Rectal smooth muscle tissue (tissue), 1 donor: ENCODE results near the gene FOXK2.
"Not testable (repeated sequence)": the region's sequence is repeated elsewhere in the genome, so short reads cannot be mapped to it uniquely, and the experiment has no call there.

Experiments
- H3K27ac ChIP-seq: one replicate; pipeline ENCODE4 v1.7.0; 2013; ENCODE audit warnings: low read depth, low read length, inconsistent platforms
- H3K27me3 ChIP-seq: one replicate; pipeline ENCODE4 v1.7.0; 2013; ENCODE audit warnings: low read length; ENCODE audit not compliant: control insufficient read depth, insufficient read depth
- H3K36me3 ChIP-seq: one replicate; pipeline ENCODE4 v1.7.0; 2013; ENCODE audit warnings: low read length; ENCODE audit not compliant: control insufficient read depth, insufficient read depth
- H3K4me1 ChIP-seq: one replicate; pipeline ENCODE4 v1.7.0; 2013; ENCODE audit warnings: low read length; ENCODE audit not compliant: control insufficient read depth, insufficient read depth
- H3K4me3 ChIP-seq: one replicate; pipeline ENCODE4 v1.7.0; 2013; ENCODE audit warnings: low read length
- H3K9ac ChIP-seq: one replicate; pipeline ENCODE4 v1.7.0; 2013; ENCODE audit warnings: low read length

FOXK2 gene

DNA sequence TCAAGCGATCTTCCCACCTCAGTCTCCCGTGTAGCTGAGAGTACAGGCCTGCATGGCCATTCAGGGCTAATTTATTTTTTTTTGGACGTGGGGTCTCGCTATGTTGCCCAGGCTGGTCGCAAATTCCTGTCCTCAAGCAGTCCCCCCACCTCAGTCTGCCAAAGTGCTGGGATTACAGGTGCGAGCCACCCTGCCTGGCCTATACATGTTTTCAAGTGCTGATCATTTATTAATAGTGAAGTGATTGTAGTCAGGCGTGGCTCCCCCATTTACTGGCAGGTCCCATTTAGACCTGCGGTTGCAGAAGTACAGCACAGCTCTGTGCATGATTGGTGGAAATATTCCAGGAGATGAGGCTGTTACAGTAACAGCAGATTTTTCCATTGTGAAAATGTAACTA is 8.4 kb downstream of the FOXK2 start:
- no peaks in the 10 kb centered on the region for H3K27me3 ChIP-seq
- H3K36me3 ChIP-seq = no peaks in the 10 kb centered on the region
- peaks cover 34% of the 10 kb centered on the region for H3K4me1 ChIP-seq
- H3K27ac ChIP-seq = peak overlapping the region; percentile 21
- no peak overlapping the region for H3K9ac ChIP-seq
- H3K4me3 ChIP-seq = no peak overlapping the region

GRCh38 chr17:82528484-82529265 is 9.1 kb downstream of the FOXK2 start:
- Histone ChIP-seq H3K4me1 (peaks cover 34% of the 10 kb centered on the region), H3K27ac (peak overlapping the region; percentile 65), H3K9ac (no peak overlapping the region), H3K4me3 (no peak overlapping the region), H3K36me3 (no peaks in the 10 kb centered on the region), H3K27me3 (no peaks in the 10 kb centered on the region)

DNA sequence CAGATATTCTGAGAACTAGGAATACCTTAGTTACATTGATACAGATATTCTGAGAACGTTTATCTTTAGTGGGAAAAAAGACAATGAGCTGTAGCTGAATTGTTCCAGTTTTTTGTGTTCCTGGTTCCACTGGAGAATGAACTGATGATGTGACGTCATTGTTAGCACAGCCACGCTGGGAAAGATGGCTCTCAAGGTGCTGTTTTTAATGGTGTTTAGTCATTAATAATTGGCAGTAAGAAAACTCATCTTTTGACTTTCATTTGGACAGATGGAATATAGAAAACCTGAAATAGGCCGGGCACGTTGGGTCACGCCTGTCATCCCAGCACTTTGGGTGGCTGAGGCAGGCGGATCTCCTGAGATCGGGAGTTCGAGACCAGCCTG is 10.4 kb downstream of the FOXK2 start:
- H3K27ac ChIP-seq = peak overlapping the region; percentile 65
- peaks cover 31% of the 10 kb centered on the region for H3K4me1 ChIP-seq
- no peaks in the 10 kb centered on the region for H3K36me3 ChIP-seq
- no peak overlapping the region for H3K4me3 ChIP-seq
- no peaks in the 10 kb centered on the region for H3K27me3 ChIP-seq
- H3K9ac ChIP-seq = no peak overlapping the region

- H3K9ac ChIP-seq = no peak overlapping the region
- H3K27me3 ChIP-seq = no peaks in the 10 kb centered on the region
- no peak overlapping the region for H3K4me3 ChIP-seq
- H3K36me3 ChIP-seq = no peaks in the 10 kb centered on the region
- no peak overlapping the region for H3K27ac ChIP-seq
- peaks cover 36% of the 10 kb centered on the region for H3K4me1 ChIP-seq
Measured at GRCh38 chr17:82531431-82531881, 11.9 kb downstream of the FOXK2 start.

DNA sequence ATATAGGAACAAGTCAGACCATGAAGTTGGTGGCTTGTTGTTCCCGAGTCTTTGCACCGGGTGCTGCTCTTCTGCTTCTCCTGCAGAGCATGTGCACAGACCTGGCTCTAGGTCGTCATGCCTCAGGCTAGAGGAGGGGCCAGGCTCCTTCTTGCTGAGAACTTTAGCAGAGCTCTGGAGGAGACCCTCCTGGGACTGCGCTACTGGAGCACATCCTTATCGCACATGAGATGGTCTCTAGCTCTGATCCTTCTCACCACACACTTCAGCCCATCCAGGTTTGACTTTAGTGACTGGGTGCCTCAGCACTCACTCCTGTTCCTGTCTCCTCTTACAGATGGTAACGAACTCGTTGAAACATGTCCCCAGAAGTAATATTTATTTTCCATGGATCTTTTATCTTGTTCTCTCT is 14.9 kb downstream of the FOXK2 start:
- Histone ChIP-seq H3K9ac (no peak overlapping the region), H3K4me1 (peaks cover 32% of the 10 kb centered on the region), H3K27me3 (no peaks in the 10 kb centered on the region), H3K27ac (no peak overlapping the region), H3K4me3 (no peak overlapping the region), H3K36me3 (no peaks in the 10 kb centered on the region)

DNA sequence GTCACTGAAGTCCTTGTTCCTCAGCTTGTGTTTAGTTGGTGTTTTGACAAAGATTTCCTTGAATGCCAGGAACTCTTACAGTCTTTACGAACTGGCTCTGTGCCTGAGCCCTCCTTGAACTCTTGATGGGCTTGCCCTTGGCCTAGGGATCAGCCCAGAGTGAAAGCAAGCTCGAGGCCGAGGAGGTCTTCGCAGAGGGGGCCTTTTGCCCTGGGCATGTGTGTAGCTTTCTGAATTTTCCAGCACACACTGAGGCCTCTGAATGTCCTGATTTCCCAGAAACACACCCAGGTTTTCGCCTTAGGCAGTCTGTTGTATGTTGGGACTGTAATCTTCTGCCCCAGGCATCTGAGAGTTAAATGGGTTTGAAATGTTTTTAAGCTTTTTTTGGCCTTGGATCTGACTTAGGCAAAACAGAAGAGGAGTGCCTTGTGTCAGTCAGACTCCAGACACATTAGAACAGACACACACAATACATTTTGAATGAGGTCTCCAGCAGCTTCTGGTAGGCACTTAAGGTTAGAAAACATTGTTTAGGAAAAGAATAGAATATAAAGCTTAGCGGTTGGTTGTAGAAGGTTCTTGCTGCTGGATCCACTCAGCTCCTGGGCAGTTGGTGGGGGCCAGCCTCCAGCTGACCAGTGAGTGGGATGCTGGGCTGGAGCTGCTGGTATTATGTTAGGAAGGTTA is 17.1 kb downstream of the FOXK2 start:
- Histone ChIP-seq H3K27ac (peak overlapping the region; percentile 78), H3K36me3 (no peaks in the 10 kb centered on the region), H3K4me1 (peaks cover 17% of the 10 kb centered on the region), H3K4me3 (no peak overlapping the region), H3K9ac (no peak overlapping the region), H3K27me3 (no peaks in the 10 kb centered on the region)

DNA sequence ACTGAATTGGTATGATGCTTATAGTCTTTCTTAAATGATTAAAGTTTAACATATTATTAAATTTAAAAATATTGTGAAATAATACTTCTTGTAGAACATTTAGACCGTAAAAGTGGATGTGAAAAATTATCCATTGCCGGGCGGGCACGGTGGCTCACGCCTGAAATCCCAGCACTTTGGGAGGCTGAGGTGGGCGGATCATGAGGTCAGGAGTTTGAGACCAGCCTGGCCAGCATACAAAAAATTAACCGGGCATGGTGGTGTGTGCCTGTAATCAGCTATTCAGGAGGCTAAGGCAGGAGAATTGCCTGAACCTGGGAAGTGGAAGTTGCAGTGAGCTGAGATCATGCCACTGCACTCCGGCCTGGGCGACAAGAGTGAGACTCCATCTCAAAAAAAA is 17.7 kb downstream of the FOXK2 start:
- Histone ChIP-seq H3K4me1 (peaks cover 17% of the 10 kb centered on the region), H3K27ac (peak overlapping the region; percentile 78)
- H3K9ac ChIP-seq, H3K4me3 ChIP-seq, H3K36me3 ChIP-seq, H3K27me3 ChIP-seq: not testable (repeated sequence)

- not testable (repeated sequence) for H3K27me3 ChIP-seq, H3K36me3 ChIP-seq, H3K9ac ChIP-seq, H3K4me3 ChIP-seq
- peak overlapping the region; percentile 61 for H3K27ac ChIP-seq
- H3K4me1 ChIP-seq = peaks cover 20% of the 10 kb centered on the region
Measured at GRCh38 chr17:82539076-82539475, 19.5 kb downstream of the FOXK2 start.

- Histone ChIP-seq H3K27ac (no peak overlapping the region), H3K27me3 (no peaks in the 10 kb centered on the region), H3K9ac (no peak overlapping the region), H3K4me3 (no peak overlapping the region), H3K4me1 (peaks cover 14% of the 10 kb centered on the region), H3K36me3 (no peaks in the 10 kb centered on the region)
Measured at GRCh38 chr17:82542439-82542838, 22.9 kb downstream of the FOXK2 start.

GRCh38 chr17:82544431-82545070 is 25.0 kb downstream of the FOXK2 start:
- Histone ChIP-seq H3K4me1 (peaks cover 23% of the 10 kb centered on the region), H3K4me3 (peak overlapping the region; percentile 24), H3K9ac (no peak overlapping the region), H3K36me3 (no peaks in the 10 kb centered on the region), H3K27me3 (no peaks in the 10 kb centered on the region), H3K27ac (peak overlapping the region; percentile 62)

- Histone ChIP-seq H3K4me1 (peaks cover 28% of the 10 kb centered on the region), H3K9ac (no peak overlapping the region), H3K27me3 (no peaks in the 10 kb centered on the region), H3K36me3 (no peaks in the 10 kb centered on the region), H3K4me3 (peak overlapping the region; percentile 24), H3K27ac (peak overlapping the region; percentile 62)
Measured at GRCh38 chr17:82545071-82545462, 25.5 kb downstream of the FOXK2 start.

- H3K4me1 ChIP-seq = peaks cover 36% of the 10 kb centered on the region
- no peaks in the 10 kb centered on the region for H3K27me3 ChIP-seq
- H3K36me3 ChIP-seq = no peaks in the 10 kb centered on the region
- H3K4me3 ChIP-seq = no peak overlapping the region
- no peak overlapping the region for H3K9ac ChIP-seq
- H3K27ac ChIP-seq = no peak overlapping the region
Measured at GRCh38 chr17:82547981-82548380, 28.4 kb downstream of the FOXK2 start.
